Measurements from ENCODE around the gene SLC38A11.

GRCh38 chr2:164852086-164852485, 103.2 kb downstream of the SLC38A11 start:
- TF ChIP-seq CTCF (IDR thresholded peaks at IDR 0.05 in 2 of 3, conservative IDR thresholded peaks at IDR 0.05 in 1 of 3; ENCODE audit: borderline replicate concordance in 1 of 3, insufficient read depth in 1 of 3, low read depth in 2 of 3, low read length in 2 of 3): no peak
- TF ChIP-seq POLR2A (IDR thresholded peaks at IDR 0.05; ENCODE audit: borderline replicate concordance, extremely low read depth, insufficient read depth, insufficient read length): no peak
- TF ChIP-seq RAD21 (IDR thresholded peaks at IDR 0.05; ENCODE audit: low read depth): no peak
- TF ChIP-seq REST (IDR thresholded peaks at IDR 0.05; ENCODE audit: low read depth): no peak
- TF ChIP-seq POLR2AphosphoS5 (IDR thresholded peaks at IDR 0.05; ENCODE audit: low read depth, low read length): no peak
- TF ChIP-seq EZH2 (IDR thresholded peaks at IDR 0.05): no peak
- TF ChIP-seq YY1 (IDR thresholded peaks at IDR 0.05; ENCODE audit: extremely low read depth, insufficient replicate concordance, low read depth, low read length): no peak
- no peak for TF ChIP-seq SRF (IDR thresholded peaks at IDR 0.05; ENCODE audit: low read depth)
- TF ChIP-seq SP1 (IDR thresholded peaks at IDR 0.05; ENCODE audit: low read depth): no peak
- TF ChIP-seq JUND (IDR thresholded peaks at IDR 0.05): no peak
- no peak for TF ChIP-seq TCF7L2 (IDR thresholded peaks at IDR 0.05; ENCODE audit: borderline replicate concordance, extremely low read depth, insufficient read depth, insufficient read length)
- no peak for TF ChIP-seq ZBTB33 (IDR thresholded peaks at IDR 0.05; ENCODE audit: extremely low read depth, insufficient replicate concordance, low read length)
- no peak for TF ChIP-seq SIN3A (IDR thresholded peaks at IDR 0.05; ENCODE audit: low read depth)
- TF ChIP-seq EZH2phosphoT487 (IDR thresholded peaks at IDR 0.05; ENCODE audit: borderline replicate concordance): no peak

Measured in HCT116 (cell line).